ENCODE measurements around the gene ID4.

GRCh38 chr6:19857139-19857538 is 20.0 kb downstream of the ID4 start:
- TF ChIP-seq POLR2AphosphoS5 (IDR thresholded peaks at IDR 0.05; ENCODE audit: borderline replicate concordance, low read depth, low read length) = no peak
- no peak for TF ChIP-seq EZH2 (IDR thresholded peaks at IDR 0.05)
- no peak for TF ChIP-seq FOXP2 (optimal IDR thresholded peaks at IDR 0.05; ENCODE audit: control extremely low read depth, extremely low read length, insufficient read depth)
